HepG2 (cell line): Measurements from ENCODE around the gene DHTKD1. TPM values are rescaled to one million over a fixed set of nuclear protein-coding genes. Genes with fewer than 3 reads are reported as not detected.

Experiments
- ATAC-seq: fragments of 200-7000 bp; cut with Tn5 transposase; 3 replicates; pipeline ENCODE4 v1.9.1; 2020; ENCODE audit warnings: mild to moderate bottlenecking, moderate library complexity
- BruUV-seq: library from RNA; stranded (reverse); fragments of 400-500 nt; replicated peaks from 2 replicates; lab custom pipeline; 2021; lab: Mats Ljungman, UMichigan
- CTCF ChIA-PET: fragments of 300-600 bp; formaldehyde crosslinking; extraction: SDS; loops from one replicate; lab custom pipeline; 2021; ENCODE audit warnings: low total read pairs, inconsistent platforms, low intra/inter-chr PET ratio; lab: Yijun Ruan, JAX
- POLR2A ChIA-PET: fragments of 350-600 bp; sonication (Branson Sonifier 250); formaldehyde crosslinking; loops from one replicate; lab custom pipeline; 2020; ENCODE audit warnings: antibody characterized with exemption, inconsistent platforms; lab: Yijun Ruan, JAX
- DNase-seq: peaks from one replicate; pipeline ENCODE4 v3.0.0-alpha.2; 2015; ENCODE audit warnings: low spot score
- FAIRE-seq: peaks from 3 replicates; lab custom pipeline; 2011; peaks lifted over from hg19 to GRCh38; lab: Jason Lieb, UNC
- H2AFZ ChIP-seq: one replicate; pipeline ENCODE4 v1.6.1; 2011; ENCODE audit warnings: low read length, inconsistent platforms
- H3K27ac ChIP-seq: fragments of 300-600 bp; 3 replicates; pipeline ENCODE4 v1.8.0; 2011; ENCODE audit warnings: mixed run types, mild to moderate bottlenecking, mixed read lengths, low read length, inconsistent platforms; ENCODE audit not compliant: insufficient read depth; ENCODE audit errors: extremely low read length
- H3K27me3 ChIP-seq, 2 experiments: fragments of 200-600 bp in 1 of 2; 2 replicates in 1 of 2; 3 replicates in 1 of 2; pipeline versions ENCODE4 v1.6.0 to v1.8.0; 2011; ENCODE audit warnings: low read length in 2 of 2, mild to moderate bottlenecking in 2 of 2, moderate library complexity in 2 of 2, inconsistent platforms in 1 of 2; ENCODE audit not compliant: insufficient read depth in 2 of 2, control insufficient read depth in 1 of 2
- H3K36me3 ChIP-seq, 2 experiments: fragments of 200-600 bp in 1 of 2; replicated peaks in 1 of 2; 2 replicates in 1 of 2; 3 replicates in 1 of 2; pipeline versions ENCODE4 v1.5.1 to v1.8.0; 2011; ENCODE audit warnings: low read length in 2 of 2, inconsistent platforms in 1 of 2; ENCODE audit not compliant: insufficient read depth in 2 of 2, control insufficient read depth in 1 of 2
- H3K4me1 ChIP-seq: 2 replicates; pipeline ENCODE4 v1.5.1; 2012; ENCODE audit warnings: low read length, inconsistent platforms; ENCODE audit not compliant: insufficient read depth
- H3K4me2 ChIP-seq: 2 replicates; pipeline ENCODE4 v1.6.0; 2011; ENCODE audit warnings: low read depth, low read length, inconsistent platforms
- H3K4me3 ChIP-seq, 3 experiments: fragments of 200-600 bp in 1 of 3; sonication (generic), shearing (Covaris generic) in 1 of 3; replicated peaks in 1 of 3; 2 replicates each; pipeline ENCODE4 v1.5.1; 2011 to 2016; ENCODE audit warnings: low read length in 3 of 3, inconsistent platforms in 2 of 3, low read depth in 2 of 3, mild to moderate bottlenecking in 2 of 3, control low read depth in 1 of 3, mixed read lengths in 1 of 3; ENCODE audit not compliant: insufficient read depth in 1 of 3
- H3K79me2 ChIP-seq: one replicate; pipeline ENCODE4 v1.6.1; 2011; ENCODE audit warnings: low read length, inconsistent platforms; ENCODE audit not compliant: insufficient read depth
- H3K9ac ChIP-seq: 2 replicates; pipeline ENCODE4 v1.6.0; 2011; ENCODE audit warnings: mild to moderate bottlenecking, low read depth, low read length, inconsistent platforms; ENCODE audit not compliant: insufficient read depth
- H3K9me3 ChIP-seq: 2 replicates; pipeline ENCODE4 v1.5.1; 2012; ENCODE audit warnings: mild to moderate bottlenecking, low read length
- H4K20me1 ChIP-seq: 2 replicates; pipeline ENCODE4 v1.6.0; 2011; ENCODE audit warnings: inconsistent platforms, mild to moderate bottlenecking, low read length, moderate library complexity; ENCODE audit not compliant: insufficient read depth
- CHD4 ChIP-seq: fragments of 200-600 bp; sonication (generic); IDR thresholded peaks from 2 replicates; pipeline ENCODE4 v1.7.0; 2017; ENCODE audit warnings: mild to moderate bottlenecking, low read length, borderline replicate concordance
- KDM1A ChIP-seq: IDR thresholded peaks from 2 replicates; pipeline ENCODE4 v1.6.1; 2016; ENCODE audit warnings: missing compliant biosample characterization
- KIAA2018 ChIP-seq: sonication (generic); formaldehyde crosslinking; IDR thresholded peaks from 2 replicates; pipeline ENCODE4 v1.5.0; 2020; ENCODE audit warnings: mild to moderate bottlenecking, missing genetic modification reagents, borderline replicate concordance
- ZMYM3 ChIP-seq: sonication (generic); formaldehyde crosslinking; IDR thresholded peaks from 2 replicates; pipeline ENCODE4 v1.5.1; 2020; ENCODE audit warnings: mild to moderate bottlenecking, missing genetic modification reagents
- ZNF629 ChIP-seq: sonication (generic); formaldehyde crosslinking; conservative IDR thresholded peaks from 2 replicates; pipeline ENCODE4 v1.5.0; 2020; ENCODE audit warnings: missing genetic modification reagents
- WGBS: methylation state at CpG from one replicate; pipeline ENCODE4 v1.1.6; 2017; ENCODE audit warnings: low lambda C conversion rate; 5-methylcytosine and 5-hydroxymethylcytosine counted together
- in situ Hi-C: cut with HindIII; loops from 2 replicates; pipeline ENCODE4 v1.10.0; 2017; ENCODE audit warnings: low pct_unique_long_range_greater_than_20kb; ENCODE audit not compliant: extremely low pct_ligation_motif_present
- intact Hi-C: fragments of 100-400 bp; cut with micrococcal nuclease; formaldehyde crosslinking; loops from one replicate; pipeline ENCODE4 v1.10.0; 2022; ENCODE audit not compliant: unreplicated experiment
- polyA plus RNA-seq, 8 experiments: library from polyadenylated mRNA; depleted of rRNA in 3 of 8; stranded (reverse) in 7 of 8; unstranded in 1 of 8; fragments of >200 nt; fragmentation: Illumina TruSeq in 4 of 8; extraction: Trizol in 4 of 8; gene quantifications; 2 replicates each; pipeline versions ENCODE4 v1.2.1 to v1.2.3, GENCODE V29; 2011 to 2016; ENCODE audit warnings: low read depth in 4 of 8, missing spikeins in 1 of 8, mixed read lengths in 1 of 8; ENCODE audit not compliant: insufficient read depth in 1 of 8
- total RNA-seq, 5 experiments: library from RNA; depleted of rRNA; stranded (reverse); fragments of >200 nt; fragmentation: Illumina TruSeq; extraction: Trizol; gene quantifications; 2 replicates each; pipeline ENCODE4 v1.2.3, GENCODE V29; 2016; ENCODE audit warnings: low read depth in 1 of 5

Gene DHTKD1
- total and polyA plus RNA-seq, 2 of the 13 experiments (the other 11 are each of a cell fraction or from before 2014, with no cell fraction given), result 9.6 to 14.1 TPM

- 91% methylated on average over 2 of the region's 2 CpGs for WGBS
- Histone ChIP-seq H3K27me3 (no peaks in the 10 kb centered on the region), H3K9ac (no peak overlapping the region), H3K79me2 (peaks cover 19% of the 10 kb centered on the region), H3K36me3 (no peaks in the 10 kb centered on the region), H3K4me3 (no peak overlapping the region), H2AFZ (no peak overlapping the region), H4K20me1 (no peaks in the 10 kb centered on the region), H3K4me2 (no peak overlapping the region), H3K9me3 (no peaks in the 10 kb centered on the region), H3K4me1 (peaks cover 21% of the 10 kb centered on the region), H3K27ac (no peak overlapping the region)
- intact Hi-C loops, result no loop called here
- TF ChIP-seq ZNF629 (CRISPR knock-in tag) (peak; percentile 95), KDM1A (CRISPR knock-in tag) (peak; percentile 31; the same call in 1 of the 2 replicates), ZMYM3 (CRISPR knock-in tag) (peak; percentile 60; the same call in 1 of the 2 replicates), CHD4 (0 out of 2 replicates have a peak, but pooled peaks have one; percentile 56), KIAA2018 (CRISPR knock-in tag) (no peak)
- ChIA-PET CTCF (no interaction called here), POLR2A (no interaction called here)
- in situ Hi-C loops, result no loop called here
- FAIRE-seq (no peak), DNase-seq (no peak), ATAC-seq (no peak)
- no TSS peak for BruUV-seq
Measured at GRCh38 chr10:12020574-12020973, 48.2 kb upstream of the DHTKD1 start.
